Thymus (tissue), 11 donors: ENCODE data around the gene ACER3. TPM values are rescaled to one million over a fixed set of nuclear protein-coding genes. Genes with fewer than 3 reads are reported as not detected.

Experiments
- DNase-seq, 9 donors: peaks; one replicate each; pipeline ENCODE4 v3.0.0-alpha.2; 2013; ENCODE audit warnings: low spot score in 9 of 9, low read depth in 6 of 9, missing footprints in 1 of 9
- H3K27ac ChIP-seq, 2 donors: one replicate each; pipeline ENCODE4 v1.5.1; 2013; ENCODE audit warnings: control low read depth in 1 of 2, low read depth in 1 of 2, low read length in 1 of 2, mild to moderate bottlenecking in 1 of 2, moderate library complexity in 1 of 2
- H3K27me3 ChIP-seq, 2 donors: one replicate each; pipeline ENCODE4 v1.5.1; 2013; ENCODE audit warnings: low read length in 1 of 2; ENCODE audit not compliant: control insufficient read depth in 2 of 2, insufficient read depth in 1 of 2
- H3K36me3 ChIP-seq, 2 donors: one replicate each; pipeline ENCODE4 v1.5.1; 2013; ENCODE audit warnings: low read length in 1 of 2, mild to moderate bottlenecking in 1 of 2, moderate library complexity in 1 of 2; ENCODE audit not compliant: control insufficient read depth in 2 of 2, insufficient read depth in 2 of 2
- H3K4me1 ChIP-seq, 2 donors: one replicate each; pipeline ENCODE4 v1.5.1; 2013; ENCODE audit warnings: low read length in 2 of 2; ENCODE audit not compliant: control insufficient read depth in 2 of 2, insufficient read depth in 2 of 2
- H3K4me3 ChIP-seq, 2 donors: one replicate each; pipeline ENCODE4 v1.5.1; 2013; ENCODE audit warnings: low read length in 2 of 2, control low read depth in 1 of 2, mild to moderate bottlenecking in 1 of 2
- H3K9me3 ChIP-seq, 2 donors: one replicate each; pipeline ENCODE4 v1.5.1; 2013; ENCODE audit warnings: low read length in 1 of 2, mild to moderate bottlenecking in 1 of 2; ENCODE audit not compliant: control insufficient read depth in 2 of 2, insufficient read depth in 1 of 2
- WGBS: extraction: QIAGEN DNeasy Blood & Tissue Kit; methylation state at CpG from one replicate; pipeline ENCODE4 v1.1.7; 2013; 5-methylcytosine and 5-hydroxymethylcytosine counted together
- polyA plus RNA-seq: library from polyadenylated mRNA; stranded (reverse); fragments of 200-250 nt; gene quantifications from one replicate; pipeline ENCODE4 v1.2.3, GENCODE V29; 2013
- total RNA-seq: library from RNA; stranded (reverse); fragments of 120-200 nt; gene quantifications from one replicate; pipeline ENCODE4 v1.2.4, GENCODE V29; 2013
- donor health status: healthy.

Gene ACER3
- total and polyA plus RNA-seq, 2 donors: 4.2 to 4.8 TPM

DNA sequence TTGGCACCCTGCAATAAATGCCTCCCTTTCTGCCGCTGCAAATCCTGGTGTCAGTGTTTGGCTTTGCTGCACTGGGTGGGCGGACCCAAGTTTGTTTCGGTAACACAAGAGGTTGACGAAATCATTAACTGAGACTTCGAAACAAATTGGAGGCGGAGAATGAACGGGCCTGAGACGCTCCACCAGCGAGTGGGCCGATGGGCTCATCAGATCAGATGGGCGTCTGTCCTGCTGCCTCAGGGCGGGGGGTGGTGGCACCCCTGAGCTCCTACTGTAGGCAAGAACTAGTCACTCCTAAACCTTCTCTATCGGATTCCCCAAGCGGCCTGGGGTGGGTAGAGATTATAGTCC, 205.1 kb downstream of the ACER3 start:
- 31% methylated on average over 14 of the region's 14 CpGs for WGBS
- peak overlapping the region; percentile 65 to 82 for H3K4me3 ChIP-seq
- DNase-seq: peak in 1 of 9 donors; percentile 43
- peak overlapping the region in 1 of 2 donors; percentile 3 for H3K27ac ChIP-seq
- peaks cover 0 to 19% of the 10 kb centered on the region in 2 donors for H3K27me3 ChIP-seq
- peaks cover 0 to 4% of the 10 kb centered on the region in 2 donors for H3K9me3 ChIP-seq
- no peaks in the 10 kb centered on the region for H3K36me3 ChIP-seq
- peaks cover 9 to 19% of the 10 kb centered on the region in 2 donors for H3K4me1 ChIP-seq

DNA sequence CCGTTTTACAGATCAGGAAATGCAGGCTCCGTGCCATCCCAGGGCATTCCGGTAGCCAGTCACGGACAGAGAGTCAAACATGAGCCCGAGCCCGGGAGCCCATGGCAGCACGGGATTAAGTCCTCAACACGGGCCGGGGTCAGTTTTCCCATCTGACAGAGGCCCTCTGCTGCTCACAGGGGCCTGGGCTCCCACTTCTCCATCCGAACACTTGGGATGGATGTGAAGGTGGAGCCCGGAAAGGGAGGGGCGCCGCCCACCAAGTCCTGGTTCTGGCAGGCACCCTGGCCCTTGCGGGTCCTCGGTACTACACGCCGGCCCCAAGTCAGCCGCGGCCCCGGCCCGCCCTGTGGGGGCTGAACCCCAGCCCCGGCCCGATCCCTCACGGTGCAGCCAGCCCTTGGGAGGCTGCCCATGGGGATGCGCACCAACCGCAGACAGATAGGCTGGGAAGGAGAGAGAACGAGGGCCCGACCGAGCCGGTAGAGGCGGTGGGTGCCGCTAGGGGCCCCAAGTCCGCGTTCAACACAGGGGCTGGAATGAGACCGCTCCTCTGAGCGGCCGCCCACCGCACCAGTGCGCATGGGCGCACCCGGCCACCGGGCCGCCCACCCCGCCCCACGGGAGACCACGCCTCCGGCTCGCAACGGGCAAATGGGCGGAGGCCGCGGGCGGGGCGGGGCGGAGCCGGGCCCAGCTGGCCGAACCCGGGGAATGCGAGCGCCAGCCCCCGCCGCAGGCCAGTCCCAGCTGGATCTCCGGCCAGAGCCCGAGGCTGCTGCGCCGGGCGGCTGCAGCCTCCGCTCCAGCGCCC, 205.7 kb downstream of the ACER3 start, which contains the start of gene CAPN5:
CAPN5 (plus strand) TSS at position 743 of the 814 bp plus-strand sequence. CDS start 17,916 bp downstream, outside the sequence.
- peak within 1 kb of the TSS; percentile 68 to 73 for H3K27ac ChIP-seq
- under 1% methylated on average over 69 of the region's 69 CpGs for WGBS
- H3K4me1 ChIP-seq: peaks cover 9 to 19% of the 10 kb centered on the region in 2 donors
- H3K27me3 ChIP-seq: peaks cover 0 to 19% of the 10 kb centered on the region in 2 donors
- H3K9me3 ChIP-seq: peaks cover 0 to 4% of the 10 kb centered on the region in 2 donors
- peak in 7 of 9 donors; percentile 75 to 92 (median 87) for DNase-seq
- H3K36me3 ChIP-seq: no peaks in the 10 kb centered on the region
- peak within 1 kb of the TSS; percentile 65 to 82 for H3K4me3 ChIP-seq

DNA sequence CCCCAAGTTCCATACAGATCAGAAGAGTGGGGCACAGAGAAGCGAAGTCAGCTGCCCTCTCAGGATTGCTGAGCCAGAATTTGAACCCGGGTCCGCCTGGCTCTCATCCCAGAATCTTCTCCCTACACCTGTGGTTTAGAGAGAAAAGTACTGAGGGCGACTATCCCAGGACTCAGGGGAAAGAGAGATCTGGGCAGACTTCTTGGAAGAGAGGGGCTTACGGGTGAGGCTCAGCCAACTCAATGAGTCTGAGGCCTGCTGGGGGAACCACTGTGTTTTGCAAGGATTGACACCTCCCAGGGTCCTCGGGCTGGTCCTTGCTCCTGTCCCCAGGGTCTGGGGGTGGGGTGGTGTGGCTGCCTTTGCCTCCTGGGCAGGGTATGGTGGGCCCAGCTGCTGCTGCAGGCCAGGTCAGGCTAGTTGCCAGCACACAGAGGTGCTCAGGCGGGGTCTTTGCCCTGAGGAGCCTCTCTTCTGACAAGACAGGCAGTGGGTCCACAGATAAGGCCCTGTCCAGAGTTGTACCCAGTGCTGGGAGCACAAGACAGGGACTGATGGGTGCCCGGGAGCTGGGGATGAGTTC, 207.2 kb downstream of the ACER3 start:
- H3K27me3 ChIP-seq: peaks cover 0 to 19% of the 10 kb centered on the region in 2 donors
- H3K4me1 ChIP-seq: peaks cover 9 to 32% of the 10 kb centered on the region in 2 donors
- 95% methylated on average over 8 of the region's 8 CpGs for WGBS
- H3K36me3 ChIP-seq: no peaks in the 10 kb centered on the region
- H3K27ac ChIP-seq: no peak overlapping the region
- no peaks in the 10 kb centered on the region for H3K9me3 ChIP-seq
- H3K4me3 ChIP-seq: no peak overlapping the region
- DNase-seq: no peak

DNA sequence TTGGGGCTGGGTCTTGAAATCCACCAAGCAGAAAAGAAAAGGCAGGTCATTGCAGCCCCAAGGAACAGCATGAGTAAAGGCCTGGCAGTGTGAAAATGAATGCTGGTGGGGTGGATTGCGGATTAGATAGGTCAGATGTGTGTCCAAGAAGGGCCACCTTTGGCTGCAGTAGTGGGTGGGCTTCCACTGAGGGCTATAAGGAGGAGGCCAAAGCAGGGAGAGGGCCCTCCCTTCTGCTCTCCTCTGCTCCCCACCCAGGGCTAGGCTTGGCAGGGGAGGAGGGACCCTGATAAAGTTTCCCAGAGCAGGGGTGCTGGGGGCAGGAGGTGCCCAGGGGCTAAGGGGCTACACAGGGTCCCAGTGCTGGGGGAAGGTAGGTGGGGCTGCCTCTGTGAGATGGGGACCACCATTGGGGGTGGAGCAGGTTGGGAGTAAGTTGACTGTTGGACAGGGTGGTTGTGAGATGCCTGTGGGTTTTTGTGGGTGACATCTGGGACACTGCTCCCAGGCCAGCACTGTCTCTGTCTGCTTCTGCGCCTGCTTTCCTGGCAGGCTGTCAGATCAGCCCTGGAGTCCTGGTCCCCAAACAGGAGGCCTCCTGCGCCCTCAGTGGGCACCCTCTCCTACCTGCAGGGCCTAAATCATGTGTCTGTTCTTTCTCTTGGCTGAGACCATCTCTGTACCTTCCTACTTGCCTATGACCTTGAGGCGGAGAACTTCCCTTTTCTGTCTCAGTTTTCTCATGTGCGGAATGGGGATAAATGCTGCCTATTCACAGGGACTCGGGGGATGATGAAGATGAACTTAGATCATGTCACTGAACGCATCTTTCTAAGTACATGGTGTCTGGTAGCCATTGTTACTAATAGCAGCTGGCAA, 208.0 kb downstream of the ACER3 start:
- 90% methylated on average over 7 of the region's 7 CpGs for WGBS
- H3K9me3 ChIP-seq: no peaks in the 10 kb centered on the region
- no peak overlapping the region for H3K27ac ChIP-seq
- H3K4me3 ChIP-seq: no peak overlapping the region
- peaks cover 0 to 19% of the 10 kb centered on the region in 2 donors for H3K27me3 ChIP-seq
- no peaks in the 10 kb centered on the region for H3K36me3 ChIP-seq
- DNase-seq: no peak
- H3K4me1 ChIP-seq: peaks cover 9 to 32% of the 10 kb centered on the region in 2 donors

DNA sequence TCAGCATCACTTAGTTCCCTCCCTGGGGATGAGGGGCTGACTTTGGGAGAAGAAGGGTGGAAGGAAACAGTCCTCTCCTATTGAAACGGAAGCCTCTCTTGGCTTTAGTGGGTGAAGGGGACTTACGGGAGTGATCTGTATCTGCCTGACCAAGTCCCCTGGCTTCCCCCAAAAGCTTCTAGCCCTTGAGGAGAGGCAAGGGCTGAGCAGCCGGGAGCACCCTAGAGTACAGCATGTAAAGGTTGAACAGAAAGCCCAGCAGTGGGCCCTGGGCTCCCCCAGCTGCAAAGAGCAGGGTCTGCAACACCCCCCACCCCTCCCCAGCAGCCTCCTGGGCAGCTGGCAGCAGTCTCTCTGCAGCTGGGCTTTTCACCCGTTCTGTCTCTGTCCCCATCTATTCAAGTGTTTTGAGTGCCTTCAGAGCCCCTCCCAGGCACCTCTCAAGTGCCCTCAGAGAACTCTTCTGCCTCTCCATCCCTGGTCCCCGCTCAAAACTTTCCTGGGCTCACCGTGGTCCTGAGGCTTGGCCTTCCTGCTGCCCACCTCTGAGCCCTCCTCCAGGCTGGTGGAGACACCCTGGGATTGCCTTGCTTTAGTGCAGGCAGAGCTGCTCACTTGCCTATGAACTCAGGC, 208.7 kb downstream of the ACER3 start:
- Histone ChIP-seq H3K4me1 (peaks cover 9 to 32% of the 10 kb centered on the region in 2 donors), H3K4me3 (no peak overlapping the region)

DNA sequence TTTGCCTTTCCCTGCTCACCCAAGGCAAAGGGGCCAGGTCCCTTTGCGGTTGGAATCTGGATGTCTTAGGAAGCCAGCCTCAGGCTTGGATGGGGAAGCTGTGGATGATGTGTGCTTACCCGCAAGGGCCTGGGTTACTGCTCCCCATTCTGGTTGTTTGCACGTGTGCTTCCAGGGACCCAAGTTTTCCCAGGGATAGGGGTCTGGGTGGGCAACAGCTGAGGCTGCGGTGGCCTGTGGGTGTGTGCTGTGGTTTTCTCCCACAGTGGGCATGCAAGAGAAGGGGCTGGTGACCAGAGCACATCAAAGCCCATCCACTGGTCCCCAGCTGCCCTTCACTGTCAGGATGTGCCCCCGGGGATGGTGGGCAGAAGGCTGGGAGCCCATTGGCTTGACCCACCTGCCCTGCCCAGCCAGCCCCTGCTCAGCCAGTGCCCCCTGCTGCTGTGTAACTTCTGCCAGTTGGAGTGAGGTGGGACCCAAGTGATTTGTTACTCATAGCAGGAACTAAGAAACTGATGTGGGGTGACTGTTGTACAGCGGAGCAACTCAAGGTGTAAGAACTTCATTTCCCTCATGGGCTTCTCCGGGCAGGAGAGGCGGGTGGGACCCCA, 209.4 kb downstream of the ACER3 start:
- 96% methylated on average over 8 of the region's 8 CpGs for WGBS
- no peak for DNase-seq
- peaks cover 0 to 14% of the 10 kb centered on the region in 2 donors for H3K27me3 ChIP-seq
- no peak overlapping the region for H3K27ac ChIP-seq
- no peaks in the 10 kb centered on the region for H3K36me3 ChIP-seq
- H3K4me1 ChIP-seq: peaks cover 9 to 32% of the 10 kb centered on the region in 2 donors
- H3K9me3 ChIP-seq: no peaks in the 10 kb centered on the region
- no peak overlapping the region for H3K4me3 ChIP-seq

More for the DNA sequence above, 208.7 kb downstream of the ACER3 start:
- DNase-seq: no peak
- Histone ChIP-seq H3K27ac (no peak overlapping the region), H3K27me3 (peaks cover 0 to 19% of the 10 kb centered on the region in 2 donors), H3K9me3 (no peaks in the 10 kb centered on the region), H3K36me3 (no peaks in the 10 kb centered on the region)
- WGBS: 92% methylated on average over 6 of the region's 6 CpGs

DNA sequence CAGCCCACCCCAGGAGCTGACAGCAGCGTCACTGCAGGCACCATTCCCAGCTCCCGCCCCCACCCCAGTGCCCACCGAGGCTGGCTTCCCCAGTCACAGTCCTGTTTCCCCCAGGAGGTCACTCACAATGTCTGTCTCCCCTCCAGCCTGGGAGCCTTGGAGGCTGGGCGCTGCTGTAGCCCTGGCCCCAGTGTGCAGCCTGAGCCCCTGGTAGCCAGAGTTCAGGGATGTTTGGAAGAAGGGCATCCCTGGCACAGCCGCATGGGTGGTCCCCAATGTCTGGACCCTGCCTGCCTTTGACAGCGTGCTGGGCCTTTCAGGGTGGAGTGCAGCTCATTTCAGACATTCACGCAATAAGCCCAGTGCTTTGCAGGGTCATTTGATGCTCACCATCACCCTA, 210.4 kb downstream of the ACER3 start:
- H3K27me3 ChIP-seq: peaks cover 0 to 9% of the 10 kb centered on the region in 2 donors
- DNase-seq: no peak
- 92% methylated on average over 7 of the region's 7 CpGs for WGBS
- peaks cover 7 to 27% of the 10 kb centered on the region in 2 donors for H3K4me1 ChIP-seq
- no peaks in the 10 kb centered on the region for H3K36me3 ChIP-seq
- no peaks in the 10 kb centered on the region for H3K9me3 ChIP-seq
- no peak overlapping the region for H3K4me3 ChIP-seq
- H3K27ac ChIP-seq: no peak overlapping the region
